Measurements from ENCODE around the gene FJX1. TPM values are rescaled to one million over a fixed set of nuclear protein-coding genes. Genes with fewer than 3 reads are reported as not detected.

Gene FJX1
- total RNA-seq, 1 donor from 2014 or later = 7.0 TPM

DNA sequence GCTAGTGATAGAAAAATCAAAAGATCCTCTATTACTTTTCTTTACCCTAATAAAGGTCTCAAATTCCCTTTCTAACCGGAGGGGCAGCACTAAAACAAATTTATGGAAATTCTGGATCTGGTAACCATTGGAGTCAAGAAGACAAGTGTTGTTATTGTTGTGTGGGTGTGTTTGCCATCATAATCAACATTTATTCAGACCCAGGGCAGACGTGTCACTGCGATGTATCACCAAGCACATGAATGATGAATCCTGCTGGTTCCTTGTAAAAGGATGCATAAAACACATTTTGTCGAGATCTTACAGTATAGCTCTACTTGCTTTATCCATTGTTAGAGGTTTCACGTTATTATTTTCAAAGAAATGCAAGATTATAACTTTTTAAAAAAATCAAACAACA lies 12.1 kb upstream of the FJX1 start:
- DNase-seq = no peak

DNA sequence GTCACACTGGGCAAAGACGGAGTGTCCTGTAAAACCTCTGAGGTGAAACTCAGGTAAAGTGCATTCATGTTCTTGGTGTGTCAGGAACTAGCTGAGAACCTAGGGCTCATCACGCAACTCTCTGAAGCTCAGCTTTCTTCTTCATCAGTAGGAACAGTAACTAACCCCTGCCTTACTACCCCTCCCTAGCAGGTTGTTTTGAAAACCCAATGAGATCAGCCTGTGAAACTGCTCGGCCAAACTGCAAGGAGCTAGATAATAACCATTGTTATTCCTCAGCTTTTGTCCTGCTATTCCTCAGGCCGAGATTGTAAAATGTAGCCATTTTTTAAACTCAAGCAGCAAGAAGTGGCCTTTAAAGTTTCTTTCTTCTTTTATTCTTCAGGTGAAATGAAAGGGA lies 9.8 kb upstream of the FJX1 start:
- no peak for DNase-seq

DNA sequence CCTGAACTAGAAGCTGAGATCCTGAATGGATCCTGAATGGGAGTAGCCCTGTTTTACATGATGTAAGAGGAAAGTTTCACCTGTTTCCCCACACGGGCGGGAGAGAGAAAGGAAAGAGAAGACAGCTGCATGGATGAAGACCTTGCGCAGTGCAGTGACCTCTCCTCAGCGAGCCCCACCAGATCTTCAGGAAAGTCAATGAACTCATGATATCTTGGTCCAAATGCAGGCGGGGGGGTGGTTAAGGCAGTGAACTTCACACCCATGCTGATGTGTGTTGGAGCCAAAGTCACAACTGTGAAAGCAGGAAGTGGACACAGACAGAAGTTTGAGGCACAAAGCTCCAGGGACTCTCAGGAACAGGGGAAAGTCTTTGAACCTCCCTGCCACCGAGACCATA lies 8.6 kb upstream of the FJX1 start:
- DNase-seq = no peak

DNA sequence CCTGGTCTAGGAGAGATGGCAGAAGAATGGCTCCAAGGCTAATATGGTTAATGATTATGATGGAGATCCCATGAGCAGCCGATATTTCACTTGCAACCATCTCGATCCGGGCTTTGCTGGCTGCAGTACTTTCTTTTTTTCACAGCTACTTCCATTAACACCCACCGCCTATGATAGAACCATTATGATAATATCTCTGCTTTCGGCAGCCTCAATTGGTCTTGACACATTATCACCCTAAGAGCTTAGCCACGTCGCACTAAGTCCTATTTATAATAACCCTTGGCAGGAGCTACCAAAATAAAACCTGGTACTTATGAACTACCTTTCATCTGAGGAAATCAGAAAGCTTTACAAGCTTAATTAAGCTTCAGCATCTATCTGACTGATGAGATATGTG lies 7.6 kb upstream of the FJX1 start:
- DNase-seq = no peak

DNA sequence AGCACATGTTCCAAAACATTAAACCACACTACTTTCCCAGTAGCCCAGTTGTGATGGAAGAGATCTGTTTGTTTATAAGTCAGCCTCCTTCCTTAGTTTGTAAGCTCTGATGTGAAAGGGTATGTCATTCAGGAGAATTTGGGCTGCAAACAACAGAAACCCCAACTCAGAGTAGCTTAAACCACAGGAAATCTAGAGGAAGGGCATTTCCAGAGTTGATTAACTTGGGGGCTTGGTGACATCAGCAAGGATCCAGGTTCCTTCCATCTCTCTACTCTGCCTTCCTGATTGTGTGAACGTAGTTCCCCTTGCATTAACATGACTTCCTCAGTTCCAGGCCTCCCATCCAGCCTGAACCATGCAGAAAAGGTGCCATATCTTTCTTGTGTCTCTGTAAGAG lies 6.5 kb upstream of the FJX1 start:
- no peak for DNase-seq

DNA sequence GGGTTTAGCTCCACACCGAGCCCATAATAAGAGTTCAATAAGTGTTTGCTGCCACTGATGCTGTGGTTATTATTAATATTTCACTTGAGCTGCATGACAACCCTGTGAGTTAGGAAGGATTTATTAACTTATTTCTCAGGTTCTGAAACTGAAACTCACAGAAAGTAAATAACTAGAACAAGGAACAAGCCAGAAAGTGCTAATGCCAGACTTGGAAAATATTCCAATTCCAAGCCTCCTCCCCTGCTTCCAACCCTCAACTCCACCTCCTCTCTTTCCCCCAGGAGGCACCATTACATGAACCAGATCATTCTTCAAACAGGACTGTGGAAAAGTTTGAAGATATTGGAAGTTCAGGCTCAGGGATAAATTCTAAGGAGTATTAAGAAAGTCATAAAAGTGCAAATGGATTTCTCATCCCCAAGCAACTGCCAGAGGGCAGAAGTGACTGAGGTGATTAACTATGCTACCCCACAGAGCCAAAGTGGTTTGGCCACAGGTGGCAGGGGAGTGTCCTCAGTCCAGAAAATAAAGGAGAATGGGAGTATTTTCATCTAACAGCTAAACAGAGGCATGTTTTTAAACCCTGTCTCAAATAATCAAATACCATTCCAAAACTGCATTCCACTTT lies 3.2 kb upstream of the FJX1 start:
- no peak for DNase-seq

DNA sequence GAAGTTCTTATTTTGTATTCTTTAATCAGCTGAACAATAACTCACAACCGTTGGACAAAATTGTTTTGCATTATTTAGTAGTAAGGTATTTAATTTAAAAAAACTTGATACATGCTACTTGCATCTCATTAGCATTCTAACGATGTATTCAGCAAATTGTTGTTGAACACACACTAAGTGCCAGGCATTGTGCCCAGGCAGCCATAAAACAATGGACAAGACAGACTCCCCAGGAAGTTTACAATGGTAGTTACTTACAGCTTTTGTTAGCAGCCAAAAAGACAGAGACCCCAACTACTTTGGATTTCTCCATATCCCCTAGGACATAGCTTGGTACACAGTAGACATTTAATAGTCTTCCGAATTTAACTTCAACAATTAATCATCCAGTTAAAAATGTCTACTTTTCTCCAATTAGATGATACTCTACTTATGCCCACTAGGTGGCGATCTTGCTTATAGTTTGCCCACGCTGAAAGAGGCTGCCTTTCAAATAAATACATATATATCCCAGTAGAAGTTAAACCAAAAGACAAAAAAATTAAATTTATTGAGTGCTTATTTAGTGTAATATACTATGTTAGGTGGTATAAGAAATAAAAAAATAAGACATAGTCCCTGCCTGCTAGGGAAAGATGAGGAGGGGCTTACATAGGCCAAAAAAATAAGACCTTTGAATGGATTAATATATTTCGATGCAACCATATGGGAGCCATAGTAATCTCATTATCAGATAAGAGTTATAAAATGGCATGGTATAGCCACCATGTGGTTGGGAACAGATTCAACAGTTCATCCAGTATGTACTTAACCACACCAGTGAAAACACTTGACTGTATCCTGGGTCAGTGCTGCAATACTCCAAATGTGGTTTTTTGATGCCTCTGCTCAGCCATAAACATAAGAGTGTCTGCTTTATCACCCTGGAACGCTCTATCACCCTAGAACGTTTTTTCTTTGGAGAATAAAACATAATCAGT lies 2.0 kb upstream of the FJX1 start:
- DNase-seq = peak; percentile 65

DNA sequence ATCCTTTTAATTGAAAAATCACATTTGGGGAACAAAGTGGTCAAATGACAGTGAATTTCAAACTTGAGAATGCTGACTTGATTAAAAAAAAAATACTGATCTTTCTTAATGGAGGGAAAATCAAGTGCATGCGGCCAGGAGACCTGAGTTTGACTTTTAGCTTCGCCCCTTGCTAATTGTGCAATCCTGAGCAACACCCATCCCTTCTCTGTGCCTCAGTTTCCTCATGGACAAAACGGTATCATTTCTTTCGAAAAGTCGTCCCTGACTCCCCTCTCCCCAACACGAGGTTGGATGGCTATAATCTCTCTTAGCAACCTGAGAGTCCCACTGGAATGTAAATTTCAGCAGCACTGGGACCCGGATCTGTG lies 959 bp upstream of the FJX1 start:
- DNase-seq = no peak

DNA sequence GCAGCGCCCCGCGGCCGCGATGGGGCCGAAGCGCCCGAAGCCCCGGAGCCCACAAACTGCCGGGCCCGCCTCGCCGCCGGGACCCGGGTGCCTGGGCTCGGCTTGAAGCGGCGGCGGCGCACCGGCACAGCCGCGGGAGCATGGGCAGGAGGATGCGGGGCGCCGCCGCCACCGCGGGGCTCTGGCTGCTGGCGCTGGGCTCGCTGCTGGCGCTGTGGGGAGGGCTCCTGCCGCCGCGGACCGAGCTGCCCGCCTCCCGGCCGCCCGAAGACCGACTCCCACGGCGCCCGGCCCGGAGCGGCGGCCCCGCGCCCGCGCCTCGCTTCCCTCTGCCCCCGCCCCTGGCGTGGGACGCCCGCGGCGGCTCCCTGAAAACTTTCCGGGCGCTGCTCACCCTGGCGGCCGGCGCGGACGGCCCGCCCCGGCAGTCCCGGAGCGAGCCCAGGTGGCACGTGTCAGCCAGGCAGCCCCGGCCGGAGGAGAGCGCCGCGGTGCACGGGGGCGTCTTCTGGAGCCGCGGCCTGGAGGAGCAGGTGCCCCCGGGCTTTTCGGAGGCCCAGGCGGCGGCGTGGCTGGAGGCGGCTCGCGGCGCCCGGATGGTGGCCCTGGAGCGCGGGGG lies 346 bp downstream of the FJX1 start:
- DNase-seq = no peak

DNA sequence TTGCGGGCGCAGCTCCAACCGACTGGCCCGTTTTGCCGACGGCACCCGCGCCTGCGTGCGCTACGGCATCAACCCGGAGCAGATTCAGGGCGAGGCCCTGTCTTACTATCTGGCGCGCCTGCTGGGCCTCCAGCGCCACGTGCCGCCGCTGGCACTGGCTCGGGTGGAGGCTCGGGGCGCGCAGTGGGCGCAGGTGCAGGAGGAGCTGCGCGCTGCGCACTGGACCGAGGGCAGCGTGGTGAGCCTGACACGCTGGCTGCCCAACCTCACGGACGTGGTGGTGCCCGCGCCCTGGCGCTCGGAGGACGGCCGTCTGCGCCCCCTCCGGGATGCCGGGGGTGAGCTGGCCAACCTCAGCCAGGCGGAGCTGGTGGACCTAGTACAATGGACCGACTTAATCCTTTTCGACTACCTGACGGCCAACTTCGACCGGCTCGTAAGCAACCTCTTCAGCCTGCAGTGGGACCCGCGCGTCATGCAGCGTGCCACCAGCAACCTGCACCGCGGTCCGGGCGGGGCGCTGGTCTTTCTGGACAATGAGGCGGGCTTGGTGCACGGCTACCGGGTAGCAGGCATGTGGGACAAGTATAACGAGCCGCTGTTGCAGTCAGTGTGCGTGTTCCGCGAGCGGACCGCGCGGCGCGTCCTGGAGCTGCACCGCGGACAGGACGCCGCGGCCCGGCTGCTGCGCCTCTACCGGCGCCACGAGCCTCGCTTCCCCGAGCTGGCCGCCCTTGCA lies 1.0 kb downstream of the FJX1 start:
- DNase-seq = peak; percentile 8

DNA sequence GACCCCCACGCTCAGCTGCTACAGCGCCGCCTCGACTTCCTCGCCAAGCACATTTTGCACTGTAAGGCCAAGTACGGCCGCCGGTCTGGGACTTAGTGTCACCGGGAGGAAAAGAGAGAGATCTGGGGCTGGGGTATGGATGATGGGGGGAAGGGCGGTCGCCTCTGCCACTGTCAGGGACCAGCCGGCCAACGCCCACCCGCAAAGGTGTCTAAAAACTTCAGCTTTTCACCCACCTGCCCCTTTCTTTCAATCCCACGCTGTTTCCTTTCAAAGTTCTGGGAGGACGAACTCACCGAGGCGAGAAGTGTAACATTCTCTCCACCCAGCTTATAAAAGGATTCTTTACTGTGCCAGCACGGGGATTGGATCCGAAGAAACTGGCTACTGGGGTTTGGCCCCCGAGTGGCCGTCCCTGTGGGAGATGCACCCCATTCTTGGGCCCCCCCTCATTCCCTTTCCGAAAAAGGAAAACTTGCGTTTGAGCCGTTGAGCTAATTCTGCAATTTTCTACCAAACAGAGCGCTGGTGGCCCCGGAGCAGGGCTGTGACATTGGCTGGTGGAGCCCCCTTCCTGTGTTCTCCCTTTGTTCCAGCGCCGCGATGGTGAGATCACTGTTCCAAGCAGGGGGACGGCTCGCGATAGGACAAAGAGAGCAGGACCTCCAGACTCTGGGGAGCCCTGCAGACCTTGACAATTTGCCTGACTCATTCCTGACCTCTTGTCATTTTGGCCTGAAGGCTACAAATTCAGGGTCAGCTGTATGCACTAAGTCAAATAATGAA lies 1.8 kb downstream of the FJX1 start:
- peak; percentile 23 for DNase-seq

DNA sequence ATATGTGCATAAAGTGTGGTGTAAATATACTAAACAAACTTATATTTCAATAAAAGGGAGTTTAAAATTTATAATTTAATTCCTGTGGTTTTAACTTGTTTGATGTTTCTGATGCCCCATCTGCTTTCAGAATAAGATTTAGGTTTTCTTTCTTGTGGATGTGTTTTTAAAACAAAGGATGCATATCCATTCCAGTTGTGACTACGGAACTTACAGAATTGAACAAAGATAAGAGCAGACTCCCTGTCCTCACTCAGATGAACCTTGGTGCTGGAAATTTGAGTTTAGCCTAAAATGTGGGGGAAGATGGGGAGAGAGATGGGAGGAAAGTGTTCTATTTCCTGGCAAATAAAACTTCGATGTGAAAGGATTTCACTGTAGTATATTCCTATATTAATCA lies 2.5 kb downstream of the FJX1 start:
- DNase-seq = no peak

DNA sequence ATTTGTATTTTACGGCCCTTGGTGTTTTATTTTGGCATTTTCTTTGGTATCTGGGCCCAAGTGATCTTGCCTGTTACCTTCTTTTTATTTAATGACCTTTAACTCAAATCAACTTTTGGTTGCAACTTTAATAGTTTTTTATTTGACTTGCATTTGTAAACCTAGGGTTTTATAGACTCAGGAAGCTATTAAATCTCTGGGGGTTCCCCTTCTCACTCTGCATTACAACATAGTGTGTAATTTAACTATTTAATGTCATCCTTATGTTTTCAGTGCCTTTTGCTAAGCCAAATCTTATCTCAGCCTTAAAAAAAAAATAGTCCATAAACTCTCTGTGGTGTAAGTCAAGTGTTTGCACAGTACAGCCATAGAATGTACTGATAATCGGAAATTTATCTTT lies 3.4 kb downstream of the FJX1 start:
- no peak for DNase-seq

DNA sequence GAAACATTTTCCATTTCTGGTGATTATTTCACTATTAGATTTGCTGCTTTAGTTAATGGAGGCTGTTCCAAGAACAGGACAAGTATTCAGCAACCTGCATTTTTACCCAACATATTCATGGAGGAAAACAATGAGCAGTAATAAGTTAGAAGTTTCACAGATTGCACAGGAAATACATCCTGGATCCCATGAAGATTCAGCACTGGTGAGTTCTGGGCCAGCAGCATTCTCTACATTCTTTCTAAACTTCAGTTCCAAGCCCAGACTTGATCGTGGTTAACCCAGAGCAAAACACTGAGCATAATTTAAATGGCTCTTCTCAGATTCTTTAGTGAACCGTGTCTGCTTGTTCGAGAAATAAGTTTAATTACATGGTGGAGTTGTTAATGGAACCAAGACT lies 3.8 kb downstream of the FJX1 start:
- DNase-seq = peak; percentile 9

DNA sequence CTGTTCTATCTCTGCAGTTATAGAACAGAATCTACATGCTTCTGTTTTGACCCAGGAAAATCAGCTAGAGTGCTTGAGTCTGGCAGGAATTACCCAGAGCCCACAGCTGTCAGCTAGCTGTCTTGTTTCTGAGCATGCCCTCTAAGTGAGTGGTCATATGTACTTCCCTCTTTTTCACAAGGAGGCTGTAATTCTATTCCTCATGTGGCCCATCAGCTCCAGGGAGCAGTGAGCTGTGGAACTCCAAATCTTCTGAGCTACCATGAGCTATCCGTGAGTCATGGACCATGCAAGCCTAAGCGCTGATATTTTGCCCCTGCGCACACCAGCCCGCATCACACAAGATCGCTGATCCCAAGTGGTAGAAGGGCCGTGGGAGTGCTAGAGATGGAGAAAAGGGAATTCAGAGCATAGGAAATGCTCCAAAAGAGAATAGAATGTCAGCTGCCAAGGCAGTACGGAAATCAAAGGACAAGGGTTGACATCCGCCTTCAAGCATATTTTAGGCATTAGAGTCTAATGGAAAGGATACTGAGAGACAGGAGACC lies 5.4 kb downstream of the FJX1 start:
- no peak for DNase-seq

DNA sequence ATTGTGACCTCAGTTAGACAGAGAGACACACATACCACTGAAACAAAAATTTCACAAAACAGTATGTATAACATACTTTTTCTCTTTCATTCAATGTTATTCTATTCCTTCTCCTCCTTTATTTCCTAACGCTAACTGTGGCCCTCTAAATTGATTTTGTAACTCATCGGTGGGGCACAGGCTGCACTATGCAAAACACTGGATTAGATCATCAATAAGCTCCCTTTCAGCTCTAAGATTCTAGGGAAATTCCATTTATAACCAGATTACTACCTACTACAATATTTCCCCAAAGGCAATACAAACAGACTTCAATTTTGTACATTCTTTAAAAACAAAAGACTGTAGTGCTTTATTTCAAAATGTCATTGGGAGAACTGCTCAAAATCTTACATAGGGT lies 6.1 kb downstream of the FJX1 start:
- DNase-seq = no peak

DNA sequence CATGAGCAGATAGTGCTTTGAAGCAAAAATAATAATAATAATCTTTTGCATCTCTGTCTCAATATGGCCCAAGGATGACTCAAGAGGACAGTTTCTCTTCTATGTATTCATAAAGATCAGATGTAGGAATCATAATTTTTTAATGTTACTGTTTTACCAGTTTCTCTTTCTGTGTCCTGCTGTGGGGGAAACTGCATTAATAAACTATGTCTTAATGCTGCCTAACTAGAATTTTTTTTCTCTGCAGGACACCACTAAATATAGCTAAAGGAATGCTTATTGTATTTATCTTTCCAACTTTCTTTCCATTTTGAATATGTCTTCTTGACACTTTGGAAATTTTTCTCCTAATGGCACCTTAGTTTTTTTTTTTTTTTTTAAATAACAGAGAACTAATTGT lies 6.5 kb downstream of the FJX1 start:
- no peak for DNase-seq

DNA sequence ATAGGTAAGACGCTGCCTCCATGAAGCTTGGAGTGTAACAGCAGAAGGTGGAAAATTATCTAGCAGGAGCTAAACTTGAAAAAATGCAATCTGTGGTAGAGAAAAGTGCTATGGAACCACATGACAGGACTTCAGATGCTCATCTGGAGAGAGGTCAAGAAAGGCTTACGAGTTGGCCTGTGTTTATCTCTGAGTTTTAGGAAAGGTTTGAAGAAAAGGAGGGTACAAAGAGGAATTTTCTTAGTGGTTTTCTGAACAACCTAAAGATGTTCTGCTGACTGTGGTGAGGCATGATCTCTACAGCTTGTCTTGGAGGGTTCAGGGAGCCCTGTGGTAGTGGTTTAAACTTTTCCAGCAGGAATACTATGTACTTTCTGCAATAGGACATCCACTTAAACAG lies 8.2 kb downstream of the FJX1 start:
- no peak for DNase-seq

DNA sequence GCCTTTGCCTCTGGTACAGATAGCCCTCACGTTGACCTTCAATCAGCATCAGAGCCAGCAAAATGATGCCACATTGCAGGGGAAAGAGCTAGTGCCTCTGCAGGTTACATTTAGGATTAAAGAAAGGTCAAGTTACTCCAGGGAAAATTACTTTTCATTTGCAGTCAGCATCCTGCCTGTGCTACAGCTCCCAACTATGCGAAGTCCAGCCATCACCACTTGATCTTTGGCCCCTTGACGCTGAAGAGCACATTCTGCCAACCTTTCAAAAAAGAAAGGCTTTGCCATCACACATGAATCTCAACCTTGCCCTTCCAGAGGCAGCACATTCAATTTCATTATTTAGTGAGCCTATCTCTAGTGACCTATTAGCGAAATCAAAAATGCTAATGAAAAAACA lies 11.3 kb downstream of the FJX1 start:
- no peak for DNase-seq

DNA sequence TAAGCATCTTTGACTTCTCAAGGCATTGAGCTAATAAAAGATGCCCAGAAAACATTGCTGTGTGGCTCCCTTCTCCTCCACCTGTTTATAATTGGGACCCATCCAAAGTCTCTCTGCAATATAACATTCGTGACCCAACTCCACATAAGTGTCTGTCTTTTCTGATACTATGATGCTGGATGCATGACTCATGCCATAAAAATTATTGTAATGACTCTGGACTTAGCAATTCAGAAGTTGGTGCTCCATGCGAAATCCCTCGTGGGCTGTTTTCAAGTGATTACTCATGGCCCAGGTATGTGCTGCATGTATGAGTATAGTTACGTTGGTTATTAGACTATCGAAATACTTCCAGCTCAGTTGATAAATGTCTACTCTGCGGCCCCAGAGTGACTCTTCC lies 11.7 kb downstream of the FJX1 start:
- no peak for DNase-seq

DNA sequence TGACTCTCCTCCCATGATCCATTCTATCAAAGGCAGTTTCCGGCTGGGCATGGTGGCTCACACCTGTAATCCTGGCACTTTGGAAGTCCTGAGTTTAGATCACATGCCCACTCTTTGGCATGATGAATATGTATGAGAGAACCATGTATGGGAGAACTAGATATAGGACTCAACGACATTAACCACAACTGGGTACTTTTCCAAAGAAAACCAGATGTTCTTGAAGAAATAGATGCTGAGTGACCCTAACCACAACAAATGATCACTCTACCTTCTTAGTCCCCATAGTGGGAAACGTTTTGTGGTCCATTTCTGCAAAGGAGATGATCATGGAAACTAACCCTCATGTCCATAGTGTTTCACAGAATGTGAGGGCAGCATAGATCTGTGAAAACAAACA lies 13.6 kb downstream of the FJX1 start:
- no peak for DNase-seq

DNA sequence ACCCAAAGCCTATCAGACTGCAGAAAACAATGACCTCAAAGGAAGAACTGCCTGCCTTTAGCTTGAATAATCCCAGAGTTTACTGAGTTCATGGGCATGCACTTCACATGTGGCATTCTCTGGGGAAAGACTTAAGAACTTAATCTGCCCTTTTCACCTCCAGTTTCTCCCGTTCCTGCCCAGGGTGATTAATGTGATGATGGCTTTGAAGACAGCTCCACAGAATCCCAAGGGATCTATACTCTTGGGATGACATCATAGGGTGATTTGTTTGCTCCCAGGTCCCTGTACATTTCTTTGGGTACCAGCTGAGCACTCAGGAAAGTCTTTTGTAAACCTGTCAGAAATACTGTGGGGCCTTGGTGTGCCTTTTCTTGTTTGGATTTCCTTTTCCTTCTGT lies 14.0 kb downstream of the FJX1 start:
- DNase-seq = no peak

All from skin of body (tissue), 2 donors.